Measurements from ENCODE around the gene ZCCHC10. TPM values are rescaled to one million over a fixed set of nuclear protein-coding genes. Genes with fewer than 3 reads are reported as not detected.
A peak's percentile ranks its signal among the peaks of the same experiment; 100 is the strongest.

Gene ZCCHC10
- total and polyA plus RNA-seq, 9 of the 15 experiments (the other 6 are each of a cell fraction or from before 2014, with no cell fraction given), result 11.9 to 146 (median 51.8) TPM

GRCh38 chr5:133025804-133026663 lies at the start of gene ZCCHC10 (continued):
- TF ChIP-seq THRAP3 (IDR thresholded peaks at IDR 0.05; ENCODE audit: borderline replicate concordance), result peak; percentile 51; the same call in 1 of the 2 replicates
- TF ChIP-seq CBX5 (IDR thresholded peaks at IDR 0.05; ENCODE audit: borderline replicate concordance, low read depth), result no peak
- no peak for TF ChIP-seq ESRRB (CRISPR knock-in tag; IDR thresholded peaks at IDR 0.05; ENCODE audit: borderline replicate concordance)
- TF ChIP-seq, protein P1, sequence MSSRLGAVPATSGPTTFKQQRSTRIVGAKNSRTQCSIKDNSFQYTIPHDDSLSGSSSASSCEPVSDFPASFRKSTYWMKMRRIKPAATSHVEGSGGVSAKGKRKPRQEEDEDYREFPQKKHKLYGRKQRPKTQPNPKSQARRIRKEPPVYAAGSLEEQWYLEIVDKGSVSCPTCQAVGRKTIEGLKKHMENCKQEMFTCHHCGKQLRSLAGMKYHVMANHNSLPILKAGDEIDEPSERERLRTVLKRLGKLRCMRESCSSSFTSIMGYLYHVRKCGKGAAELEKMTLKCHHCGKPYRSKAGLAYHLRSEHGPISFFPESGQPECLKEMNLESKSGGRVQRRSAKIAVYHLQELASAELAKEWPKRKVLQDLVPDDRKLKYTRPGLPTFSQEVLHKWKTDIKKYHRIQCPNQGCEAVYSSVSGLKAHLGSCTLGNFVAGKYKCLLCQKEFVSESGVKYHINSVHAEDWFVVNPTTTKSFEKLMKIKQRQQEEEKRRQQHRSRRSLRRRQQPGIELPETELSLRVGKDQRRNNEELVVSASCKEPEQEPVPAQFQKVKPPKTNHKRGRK (tag; IDR thresholded peaks at IDR 0.05), result no peak
- peak; percentile 48; the same call in 1 of the 2 replicates for TF ChIP-seq FOXJ2 (tag; IDR thresholded peaks at IDR 0.05)
- TF ChIP-seq GABPB1 (CRISPR knock-in tag; IDR thresholded peaks at IDR 0.05), result peak; percentile 44; the same call in 1 of the 2 replicates
- no peak for TF ChIP-seq KLF1 (tag; IDR thresholded peaks at IDR 0.05)
- TF ChIP-seq ZKSCAN8 (CRISPR knock-in tag; IDR thresholded peaks at IDR 0.05), result no peak; the same call in 1 of the 2 replicates
- peak; percentile 94 for TF ChIP-seq MEIS2 (IDR thresholded peaks at IDR 0.05; ENCODE audit: partially characterized antibody)
- no peak for TF ChIP-seq ZNF165 (CRISPR knock-in tag; IDR thresholded peaks at IDR 0.05; ENCODE audit: borderline replicate concordance)
- 0 out of 2 replicates have a peak, but pooled peaks have one; percentile 54 for TF ChIP-seq ZBTB40 (IDR thresholded peaks at IDR 0.05)
- TF ChIP-seq ZBTB40 (CRISPR knock-in tag; IDR thresholded peaks at IDR 0.05), result no peak
- TF ChIP-seq NBN (IDR thresholded peaks at IDR 0.05; ENCODE audit: low read depth), result peak; percentile 16; the same call in 1 of the 2 replicates
- TF ChIP-seq FOXA3 (CRISPR knock-in tag; conservative IDR thresholded peaks at IDR 0.05 in 1 of 2, IDR thresholded peaks at IDR 0.05 in 1 of 2), result peak; percentile 70 to 85; a peak in 3 of 4 replicates
- TF ChIP-seq, protein P2, sequence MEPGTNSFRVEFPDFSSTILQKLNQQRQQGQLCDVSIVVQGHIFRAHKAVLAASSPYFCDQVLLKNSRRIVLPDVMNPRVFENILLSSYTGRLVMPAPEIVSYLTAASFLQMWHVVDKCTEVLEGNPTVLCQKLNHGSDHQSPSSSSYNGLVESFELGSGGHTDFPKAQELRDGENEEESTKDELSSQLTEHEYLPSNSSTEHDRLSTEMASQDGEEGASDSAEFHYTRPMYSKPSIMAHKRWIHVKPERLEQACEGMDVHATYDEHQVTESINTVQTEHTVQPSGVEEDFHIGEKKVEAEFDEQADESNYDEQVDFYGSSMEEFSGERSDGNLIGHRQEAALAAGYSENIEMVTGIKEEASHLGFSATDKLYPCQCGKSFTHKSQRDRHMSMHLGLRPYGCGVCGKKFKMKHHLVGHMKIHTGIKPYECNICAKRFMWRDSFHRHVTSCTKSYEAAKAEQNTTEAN (CRISPR knock-in tag; IDR thresholded peaks at IDR 0.05), result no peak
